ENCODE measurements around the gene EFHD1.
A peak's percentile ranks its signal among the peaks of the same experiment; 100 is the strongest.

- TF ChIP-seq, protein P1, sequence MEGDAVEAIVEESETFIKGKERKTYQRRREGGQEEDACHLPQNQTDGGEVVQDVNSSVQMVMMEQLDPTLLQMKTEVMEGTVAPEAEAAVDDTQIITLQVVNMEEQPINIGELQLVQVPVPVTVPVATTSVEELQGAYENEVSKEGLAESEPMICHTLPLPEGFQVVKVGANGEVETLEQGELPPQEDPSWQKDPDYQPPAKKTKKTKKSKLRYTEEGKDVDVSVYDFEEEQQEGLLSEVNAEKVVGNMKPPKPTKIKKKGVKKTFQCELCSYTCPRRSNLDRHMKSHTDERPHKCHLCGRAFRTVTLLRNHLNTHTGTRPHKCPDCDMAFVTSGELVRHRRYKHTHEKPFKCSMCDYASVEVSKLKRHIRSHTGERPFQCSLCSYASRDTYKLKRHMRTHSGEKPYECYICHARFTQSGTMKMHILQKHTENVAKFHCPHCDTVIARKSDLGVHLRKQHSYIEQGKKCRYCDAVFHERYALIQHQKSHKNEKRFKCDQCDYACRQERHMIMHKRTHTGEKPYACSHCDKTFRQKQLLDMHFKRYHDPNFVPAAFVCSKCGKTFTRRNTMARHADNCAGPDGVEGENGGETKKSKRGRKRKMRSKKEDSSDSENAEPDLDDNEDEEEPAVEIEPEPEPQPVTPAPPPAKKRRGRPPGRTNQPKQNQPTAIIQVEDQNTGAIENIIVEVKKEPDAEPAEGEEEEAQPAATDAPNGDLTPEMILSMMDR (conservative IDR thresholded peaks at IDR 0.05; ENCODE audit: low read depth in 2 of 2), result 0 out of 4 replicates have a peak, but pooled peaks of 1 of the 2 experiments have one; percentile 7
- TF ChIP-seq EZH2 (IDR thresholded peaks at IDR 0.05; ENCODE audit: low read depth, unreplicated experiment), result no peak
- no peak for TF ChIP-seq CREB1 (CRISPR knock-in tag; IDR thresholded peaks at IDR 0.05; ENCODE audit: low read depth)
- no peak for TF ChIP-seq POLR2AphosphoS5 (IDR thresholded peaks at IDR 0.05; ENCODE audit: low read depth)
- TF ChIP-seq, protein P2, sequence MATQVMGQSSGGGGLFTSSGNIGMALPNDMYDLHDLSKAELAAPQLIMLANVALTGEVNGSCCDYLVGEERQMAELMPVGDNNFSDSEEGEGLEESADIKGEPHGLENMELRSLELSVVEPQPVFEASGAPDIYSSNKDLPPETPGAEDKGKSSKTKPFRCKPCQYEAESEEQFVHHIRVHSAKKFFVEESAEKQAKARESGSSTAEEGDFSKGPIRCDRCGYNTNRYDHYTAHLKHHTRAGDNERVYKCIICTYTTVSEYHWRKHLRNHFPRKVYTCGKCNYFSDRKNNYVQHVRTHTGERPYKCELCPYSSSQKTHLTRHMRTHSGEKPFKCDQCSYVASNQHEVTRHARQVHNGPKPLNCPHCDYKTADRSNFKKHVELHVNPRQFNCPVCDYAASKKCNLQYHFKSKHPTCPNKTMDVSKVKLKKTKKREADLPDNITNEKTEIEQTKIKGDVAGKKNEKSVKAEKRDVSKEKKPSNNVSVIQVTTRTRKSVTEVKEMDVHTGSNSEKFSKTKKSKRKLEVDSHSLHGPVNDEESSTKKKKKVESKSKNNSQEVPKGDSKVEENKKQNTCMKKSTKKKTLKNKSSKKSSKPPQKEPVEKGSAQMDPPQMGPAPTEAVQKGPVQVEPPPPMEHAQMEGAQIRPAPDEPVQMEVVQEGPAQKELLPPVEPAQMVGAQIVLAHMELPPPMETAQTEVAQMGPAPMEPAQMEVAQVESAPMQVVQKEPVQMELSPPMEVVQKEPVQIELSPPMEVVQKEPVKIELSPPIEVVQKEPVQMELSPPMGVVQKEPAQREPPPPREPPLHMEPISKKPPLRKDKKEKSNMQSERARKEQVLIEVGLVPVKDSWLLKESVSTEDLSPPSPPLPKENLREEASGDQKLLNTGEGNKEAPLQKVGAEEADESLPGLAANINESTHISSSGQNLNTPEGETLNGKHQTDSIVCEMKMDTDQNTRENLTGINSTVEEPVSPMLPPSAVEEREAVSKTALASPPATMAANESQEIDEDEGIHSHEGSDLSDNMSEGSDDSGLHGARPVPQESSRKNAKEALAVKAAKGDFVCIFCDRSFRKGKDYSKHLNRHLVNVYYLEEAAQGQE (IDR thresholded peaks at IDR 0.05; ENCODE audit: unreplicated experiment), result no peak
- no peak for TF ChIP-seq JUNB (IDR thresholded peaks at IDR 0.05; ENCODE audit: unreplicated experiment)
Observed at GRCh38 chr2:232683368-232683767, 50.0 kb downstream of the EFHD1 start.

Data from GM23338 (cell line).